Astrocyte (in vitro differentiated cells and primary cell): ENCODE measurements around the gene HMOX1. TPM values are rescaled to one million over a fixed set of nuclear protein-coding genes. Genes with fewer than 3 reads are reported as not detected.

Experiments
- DNase-seq: peaks from one replicate; pipeline ENCODE4 v3.0.0-alpha.2; 2010; ENCODE audit warnings: low read depth
- FAIRE-seq: peaks from 2 replicates; lab custom pipeline; 2011; peaks lifted over from hg19 to GRCh38; lab: Jason Lieb, UNC
- H2AFZ ChIP-seq: 2 replicates; pipeline ENCODE4 v1.6.0; 2012; ENCODE audit warnings: low read depth, low read length, inconsistent platforms
- H3K27ac ChIP-seq: 2 replicates; pipeline ENCODE4 v1.5.1; 2011; ENCODE audit warnings: low read depth, low read length, inconsistent platforms
- H3K27me3 ChIP-seq: 2 replicates; pipeline ENCODE4 v1.6.0; 2011; ENCODE audit warnings: low read length, inconsistent platforms; ENCODE audit not compliant: insufficient read depth
- H3K36me3 ChIP-seq: 2 replicates; pipeline ENCODE4 v1.5.1; 2011; ENCODE audit warnings: low read length, inconsistent platforms; ENCODE audit not compliant: insufficient read depth
- H3K4me1 ChIP-seq: 2 replicates; pipeline ENCODE4 v1.5.1; 2011; ENCODE audit warnings: low read length, inconsistent platforms; ENCODE audit not compliant: insufficient read depth
- H3K4me2 ChIP-seq: 2 replicates; pipeline ENCODE4 v1.6.0; 2012; ENCODE audit warnings: low read length, inconsistent platforms
- H3K4me3 ChIP-seq: 2 replicates; pipeline ENCODE4 v1.5.1; 2011; ENCODE audit warnings: low read depth, mild to moderate bottlenecking, low read length, inconsistent platforms; ENCODE audit not compliant: insufficient read depth
- H3K79me2 ChIP-seq: 2 replicates; pipeline ENCODE4 v1.6.0; 2012; ENCODE audit warnings: mild to moderate bottlenecking, low read length, inconsistent platforms; ENCODE audit not compliant: insufficient read depth
- H3K9ac ChIP-seq: 2 replicates; pipeline ENCODE4 v1.6.0; 2012; ENCODE audit warnings: mild to moderate bottlenecking, low read length, inconsistent platforms
- H3K9me3 ChIP-seq: 2 replicates; pipeline ENCODE4 v1.5.1; 2012; ENCODE audit warnings: low read depth, mild to moderate bottlenecking, low read length, inconsistent platforms; ENCODE audit not compliant: insufficient read depth
- H4K20me1 ChIP-seq: 2 replicates; pipeline ENCODE4 v1.6.0; 2012; ENCODE audit warnings: low read length, inconsistent platforms; ENCODE audit not compliant: insufficient read depth
- H3K27ac Mint-ChIP-seq: one replicate; pipeline ENCODE4 v1.8.0; 2021; ENCODE audit warnings: mild to moderate bottlenecking, mixed read lengths; ENCODE audit not compliant: unreplicated experiment
- H3K27me3 Mint-ChIP-seq: one replicate; pipeline ENCODE4 v1.8.0; 2021; ENCODE audit warnings: low read depth, mixed read lengths; ENCODE audit not compliant: unreplicated experiment
- H3K36me3 Mint-ChIP-seq: one replicate; pipeline ENCODE4 v1.8.0; 2021; ENCODE audit warnings: low read depth, mixed read lengths; ENCODE audit not compliant: unreplicated experiment
- H3K4me1 Mint-ChIP-seq: one replicate; pipeline ENCODE4 v1.8.0; 2021; ENCODE audit warnings: low read depth, mixed read lengths; ENCODE audit not compliant: unreplicated experiment
- H3K4me3 Mint-ChIP-seq: one replicate; pipeline ENCODE4 v1.8.0; 2021; ENCODE audit warnings: mild to moderate bottlenecking, moderate library complexity, mixed read lengths; ENCODE audit not compliant: unreplicated experiment
- H3K9me3 Mint-ChIP-seq: one replicate; pipeline ENCODE4 v1.8.0; 2021; ENCODE audit warnings: mild to moderate bottlenecking, mixed read lengths; ENCODE audit not compliant: unreplicated experiment
- EZH2 ChIP-seq: IDR thresholded peaks from 2 replicates; pipeline ENCODE4 v1.6.1; 2012; ENCODE audit warnings: mild to moderate bottlenecking, low read length, inconsistent platforms; ENCODE audit not compliant: insufficient read depth
- total RNA-seq: library from RNA; stranded (reverse); gene quantifications from 2 replicates; pipeline ENCODE4 v1.2.1, GENCODE V29; 2021
- TF ChIP-seq, protein P1 (sequence below): IDR thresholded peaks from 2 replicates; pipeline ENCODE4 v1.5.1; 2011; ENCODE audit warnings: low read depth, mild to moderate bottlenecking, inconsistent platforms, low read length, moderate library complexity; ENCODE audit not compliant: insufficient read depth

The HMOX1 gene
- total RNA-seq, 1 donor from 2014 or later, result 17.0 TPM

DNA sequence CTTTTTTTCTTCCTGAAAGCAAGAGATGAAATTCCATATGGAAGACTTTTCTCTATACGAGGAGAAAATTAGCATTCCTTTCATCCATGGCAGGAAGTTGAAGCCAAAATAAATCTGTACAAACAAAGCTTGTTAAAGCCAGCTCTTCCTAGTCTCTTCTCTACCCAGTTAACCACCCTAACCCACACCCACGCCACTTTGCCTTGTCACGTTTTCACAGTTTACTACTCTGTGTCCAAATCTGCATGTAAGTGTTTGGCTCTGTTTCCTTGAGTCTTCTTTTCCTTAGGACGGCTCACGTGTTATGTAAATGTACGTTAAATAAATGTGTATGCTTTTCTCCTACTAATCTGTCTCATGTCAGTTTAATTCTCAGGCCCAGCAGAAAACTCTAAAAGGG, 7.1 kb upstream of the HMOX1 start:
- Histone ChIP-seq H3K4me3 (no peak overlapping the region), H3K27ac (no peak overlapping the region), H2AFZ (no peak overlapping the region), H3K9me3 (no peaks in the 10 kb centered on the region), H3K79me2 (no peaks in the 10 kb centered on the region), H3K4me1 (peaks cover 19% of the 10 kb centered on the region), H4K20me1 (no peaks in the 10 kb centered on the region), H3K27me3 (no peaks in the 10 kb centered on the region), H3K4me2 (no peak overlapping the region), H3K9ac (no peak overlapping the region), H3K36me3 (no peaks in the 10 kb centered on the region)
- DNase-seq (no peak), FAIRE-seq (no peak)
- Mint-ChIP-seq H3K9me3 (no peaks in the 10 kb centered on the region), H3K36me3 (no peaks in the 10 kb centered on the region), H3K4me3 (no peak overlapping the region), H3K27me3 (no peaks in the 10 kb centered on the region), H3K4me1 (peaks cover 17% of the 10 kb centered on the region), H3K27ac (no peak overlapping the region)
- TF ChIP-seq EZH2, result no peak
- TF ChIP-seq, protein P1, sequence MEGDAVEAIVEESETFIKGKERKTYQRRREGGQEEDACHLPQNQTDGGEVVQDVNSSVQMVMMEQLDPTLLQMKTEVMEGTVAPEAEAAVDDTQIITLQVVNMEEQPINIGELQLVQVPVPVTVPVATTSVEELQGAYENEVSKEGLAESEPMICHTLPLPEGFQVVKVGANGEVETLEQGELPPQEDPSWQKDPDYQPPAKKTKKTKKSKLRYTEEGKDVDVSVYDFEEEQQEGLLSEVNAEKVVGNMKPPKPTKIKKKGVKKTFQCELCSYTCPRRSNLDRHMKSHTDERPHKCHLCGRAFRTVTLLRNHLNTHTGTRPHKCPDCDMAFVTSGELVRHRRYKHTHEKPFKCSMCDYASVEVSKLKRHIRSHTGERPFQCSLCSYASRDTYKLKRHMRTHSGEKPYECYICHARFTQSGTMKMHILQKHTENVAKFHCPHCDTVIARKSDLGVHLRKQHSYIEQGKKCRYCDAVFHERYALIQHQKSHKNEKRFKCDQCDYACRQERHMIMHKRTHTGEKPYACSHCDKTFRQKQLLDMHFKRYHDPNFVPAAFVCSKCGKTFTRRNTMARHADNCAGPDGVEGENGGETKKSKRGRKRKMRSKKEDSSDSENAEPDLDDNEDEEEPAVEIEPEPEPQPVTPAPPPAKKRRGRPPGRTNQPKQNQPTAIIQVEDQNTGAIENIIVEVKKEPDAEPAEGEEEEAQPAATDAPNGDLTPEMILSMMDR, result no peak

DNA sequence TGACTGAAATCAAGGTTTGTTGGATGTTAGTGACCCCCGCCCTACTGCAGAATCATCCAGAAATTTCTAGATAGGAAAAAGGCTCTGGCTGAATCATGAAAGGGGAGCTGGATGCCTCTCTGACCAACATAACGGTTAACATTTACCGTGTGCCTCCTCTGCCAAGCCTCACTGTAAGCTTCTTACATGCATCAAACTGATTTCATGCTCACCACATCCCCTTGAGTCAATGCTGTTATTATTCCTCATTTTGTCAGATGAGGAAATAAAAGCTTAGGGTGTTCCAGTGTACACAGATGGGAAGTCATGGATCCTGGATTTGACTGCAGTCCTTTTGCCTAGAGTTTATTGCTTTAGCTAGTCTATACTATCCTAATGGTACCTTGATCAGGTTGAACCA, 5.9 kb upstream of the HMOX1 start:
- Mint-ChIP-seq H3K9me3 (no peaks in the 10 kb centered on the region), H3K4me1 (peaks cover 19% of the 10 kb centered on the region), H3K27ac (no peak overlapping the region), H3K36me3 (no peaks in the 10 kb centered on the region), H3K27me3 (no peaks in the 10 kb centered on the region), H3K4me3 (no peak overlapping the region)
- no peaks in the 10 kb centered on the region for H3K79me2 ChIP-seq
- H3K9ac ChIP-seq, result no peak overlapping the region
- no peaks in the 10 kb centered on the region for H3K27me3 ChIP-seq
- no peak overlapping the region for H3K27ac ChIP-seq
- FAIRE-seq (no peak), DNase-seq (peak; percentile 83)
- TF ChIP-seq, protein P1, result no peak
- TF ChIP-seq EZH2, result no peak
- H2AFZ ChIP-seq, result peak overlapping the region; percentile 12
- no peak overlapping the region for H3K4me2 ChIP-seq
- H3K9me3 ChIP-seq, result no peaks in the 10 kb centered on the region
- H3K4me1 ChIP-seq, result peaks cover 19% of the 10 kb centered on the region
- no peaks in the 10 kb centered on the region for H3K36me3 ChIP-seq
- no peaks in the 10 kb centered on the region for H4K20me1 ChIP-seq
- H3K4me3 ChIP-seq, result no peak overlapping the region

DNA sequence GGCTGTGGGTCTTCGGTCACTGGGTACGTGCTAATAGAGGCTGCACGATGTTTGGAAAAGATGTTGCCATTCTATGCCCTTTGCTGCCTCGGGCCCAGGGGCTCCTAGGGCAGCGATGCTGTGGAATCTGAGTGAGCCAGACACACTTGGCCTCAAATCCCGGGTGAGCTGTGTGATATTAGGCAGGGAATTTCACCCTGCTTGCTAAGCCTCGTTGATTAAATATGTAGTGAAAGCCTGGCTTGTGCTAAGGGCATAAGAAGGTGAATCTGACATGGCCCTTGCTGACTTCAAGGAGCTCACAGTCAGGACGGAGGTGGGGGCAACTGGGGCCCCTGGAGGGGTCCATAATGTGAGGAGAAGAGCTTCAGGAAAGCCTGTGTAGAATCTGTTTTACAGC, 5.4 kb upstream of the HMOX1 start:
- Histone ChIP-seq H4K20me1 (no peaks in the 10 kb centered on the region), H3K9me3 (no peaks in the 10 kb centered on the region), H3K27ac (no peak overlapping the region), H3K79me2 (no peaks in the 10 kb centered on the region), H3K27me3 (no peaks in the 10 kb centered on the region), H2AFZ (no peak overlapping the region), H3K4me2 (no peak overlapping the region), H3K36me3 (no peaks in the 10 kb centered on the region), H3K4me1 (peaks cover 22% of the 10 kb centered on the region), H3K9ac (no peak overlapping the region), H3K4me3 (no peak overlapping the region)
- TF ChIP-seq, protein P1, result no peak
- no peak for TF ChIP-seq EZH2
- Mint-ChIP-seq H3K27ac (no peak overlapping the region), H3K27me3 (no peaks in the 10 kb centered on the region), H3K4me1 (peaks cover 19% of the 10 kb centered on the region), H3K4me3 (no peak overlapping the region), H3K36me3 (no peaks in the 10 kb centered on the region), H3K9me3 (no peaks in the 10 kb centered on the region)
- no peak for DNase-seq
- FAIRE-seq, result no peak
